Panc1 (cell line): ENCODE data around the gene RNF224. TPM values are rescaled to one million over a fixed set of nuclear protein-coding genes. Genes with fewer than 3 reads are reported as not detected.
A peak's percentile ranks its signal among the peaks of the same experiment; 100 is the strongest.

Experiments
- ATAC-seq: fragments of 200-7000 bp; cut with Tn5 transposase; 2 replicates; pipeline ENCODE4 v1.9.1; 2020; ENCODE audit warnings: mild to moderate bottlenecking, moderate library complexity
- BruUV-seq: library from RNA; stranded (reverse); fragments of 400-500 nt; replicated peaks from 2 replicates; lab custom pipeline; 2021; lab: Mats Ljungman, UMichigan
- CTCF ChIA-PET: fragments of 300-600 bp; sonication (Branson Sonifier 250); formaldehyde crosslinking; loops from one replicate; lab custom pipeline; 2022; ENCODE audit warnings: antibody characterized with exemption; lab: Charles Lee
- POLR2A ChIA-PET: fragments of 300-600 bp; sonication (Branson Sonifier 250); formaldehyde crosslinking; loops from one replicate; lab custom pipeline; 2022; ENCODE audit warnings: antibody characterized with exemption; lab: Charles Lee
- DNase-seq: peaks from one replicate; pipeline ENCODE4 v3.0.0-alpha.2; 2010; ENCODE audit warnings: low read depth, low spot score
- H3K27ac ChIP-seq: 2 replicates; pipeline ENCODE4 v1.5.1; 2011; ENCODE audit warnings: mild to moderate bottlenecking, low read length, inconsistent platforms
- H3K27me3 ChIP-seq: fragments of 200-500 bp; sonication (Bioruptor generic); 2 replicates; pipeline ENCODE4 v1.6.0; 2014; ENCODE audit warnings: low read length, inconsistent platforms; ENCODE audit not compliant: control insufficient read depth, insufficient read depth
- H3K36me3 ChIP-seq: fragments of 200-500 bp; sonication (Bioruptor generic); 2 replicates; pipeline ENCODE4 v1.5.1; 2014; ENCODE audit warnings: inconsistent platforms, mild to moderate bottlenecking, low read length, moderate library complexity; ENCODE audit not compliant: control insufficient read depth, insufficient read depth
- H3K4me1 ChIP-seq: 2 replicates; pipeline ENCODE4 v1.5.1; 2011; ENCODE audit warnings: inconsistent platforms, mild to moderate bottlenecking, low read length, moderate library complexity; ENCODE audit not compliant: control insufficient read depth, insufficient read depth
- H3K4me3 ChIP-seq, 2 experiments: 2 replicates each; pipeline ENCODE4 v1.5.1; 2011 to 2012; ENCODE audit warnings: low read depth in 2 of 2, low read length in 2 of 2, mild to moderate bottlenecking in 2 of 2, inconsistent platforms in 1 of 2, moderate library complexity in 1 of 2
- H3K9me3 ChIP-seq: fragments of 200-500 bp; sonication (Bioruptor generic); 2 replicates; pipeline ENCODE4 v1.5.1; 2014; ENCODE audit warnings: low read depth, mild to moderate bottlenecking, inconsistent platforms, low read length, moderate library complexity; ENCODE audit not compliant: control insufficient read depth, insufficient read depth
- POLR2AphosphoS5 ChIP-seq: IDR thresholded peaks from 2 replicates; pipeline ENCODE4 v1.6.1; 2012; ENCODE audit warnings: mild to moderate bottlenecking, low read depth, low read length, moderate library complexity
- REST ChIP-seq, 2 experiments: IDR thresholded peaks; 2 replicates each; pipeline ENCODE4 v1.6.1; 2011 to 2012; ENCODE audit warnings: low read depth in 2 of 2, control low read depth in 1 of 2, low read length in 1 of 2, mild to moderate bottlenecking in 1 of 2, moderate library complexity in 1 of 2; ENCODE audit not compliant: insufficient read depth in 1 of 2
- SIN3A ChIP-seq: IDR thresholded peaks from 2 replicates; pipeline ENCODE4 v1.6.1; 2012; ENCODE audit warnings: low read depth, mild to moderate bottlenecking, low read length, moderate library complexity, borderline replicate concordance; ENCODE audit not compliant: insufficient read depth
- TCF7L2 ChIP-seq: IDR thresholded peaks from 2 replicates; pipeline ENCODE4 v1.6.1; 2011; ENCODE audit warnings: mild to moderate bottlenecking, low read depth, low read length, inconsistent platforms
- in situ Hi-C: cut with HindIII; loops from 2 replicates; pipeline ENCODE4 v1.10.0; 2016; ENCODE audit warnings: low sequenced_read_pairs, low pct_unique_long_range_greater_than_20kb
- intact Hi-C: fragments of 100-400 bp; cut with micrococcal nuclease; formaldehyde crosslinking; loops from one replicate; pipeline ENCODE4 v1.10.0; 2022; ENCODE audit not compliant: unreplicated experiment
- total RNA-seq: library from RNA; stranded (reverse); gene quantifications from one replicate; pipeline ENCODE4 v1.2.1, GENCODE V29; 2021; ENCODE audit not compliant: unreplicated experiment
- TF ChIP-seq, protein P1 (sequence below): fragments of 450-650 bp; IDR thresholded peaks from 2 replicates; pipeline ENCODE4 v1.5.1; 2017; ENCODE audit warnings: mild to moderate bottlenecking

Gene RNF224
- total RNA-seq, 1 experiment from 2014 or later = 0.15 TPM

- Histone ChIP-seq H3K27me3 (no peaks in the 10 kb centered on the region), H3K36me3 (no peaks in the 10 kb centered on the region; the same call in 1 of the 2 replicates), H3K4me1 (peaks cover 16% of the 10 kb centered on the region), H3K27ac (peak overlapping the region; percentile 77), H3K9me3 (no peaks in the 10 kb centered on the region), H3K4me3 (peak overlapping the region; percentile 58 to 72)
- ChIA-PET CTCF (no interaction called here), POLR2A (interaction anchor here (0.6 to 1.6 kb wide), 3 partner anchors 11 to 97 kb away, joined by 4 to 17 read pairs (median 4); no protein-coding TSS in a partner anchor)
- DNase-seq = no peak
- intact Hi-C loops (no loop called here), in situ Hi-C loops (no loop called here)
- no TSS peak for BruUV-seq
- peak; percentile 14; the same call in 1 of the 2 replicates for ATAC-seq
- TF ChIP-seq TCF7L2 (no peak), REST (IDR thresholded peaks at IDR 0.05; ENCODE audit: insufficient read depth in 1 of 2, low read depth in 2 of 2, low read length in 1 of 2) (no peak), POLR2AphosphoS5 (no peak), SIN3A (no peak)
- TF ChIP-seq, protein P1, sequence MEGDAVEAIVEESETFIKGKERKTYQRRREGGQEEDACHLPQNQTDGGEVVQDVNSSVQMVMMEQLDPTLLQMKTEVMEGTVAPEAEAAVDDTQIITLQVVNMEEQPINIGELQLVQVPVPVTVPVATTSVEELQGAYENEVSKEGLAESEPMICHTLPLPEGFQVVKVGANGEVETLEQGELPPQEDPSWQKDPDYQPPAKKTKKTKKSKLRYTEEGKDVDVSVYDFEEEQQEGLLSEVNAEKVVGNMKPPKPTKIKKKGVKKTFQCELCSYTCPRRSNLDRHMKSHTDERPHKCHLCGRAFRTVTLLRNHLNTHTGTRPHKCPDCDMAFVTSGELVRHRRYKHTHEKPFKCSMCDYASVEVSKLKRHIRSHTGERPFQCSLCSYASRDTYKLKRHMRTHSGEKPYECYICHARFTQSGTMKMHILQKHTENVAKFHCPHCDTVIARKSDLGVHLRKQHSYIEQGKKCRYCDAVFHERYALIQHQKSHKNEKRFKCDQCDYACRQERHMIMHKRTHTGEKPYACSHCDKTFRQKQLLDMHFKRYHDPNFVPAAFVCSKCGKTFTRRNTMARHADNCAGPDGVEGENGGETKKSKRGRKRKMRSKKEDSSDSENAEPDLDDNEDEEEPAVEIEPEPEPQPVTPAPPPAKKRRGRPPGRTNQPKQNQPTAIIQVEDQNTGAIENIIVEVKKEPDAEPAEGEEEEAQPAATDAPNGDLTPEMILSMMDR = no peak
These were observed 26.7 kb downstream of the RNF224 start for GRCh38 chr9:137253717-137254623.

DNA sequence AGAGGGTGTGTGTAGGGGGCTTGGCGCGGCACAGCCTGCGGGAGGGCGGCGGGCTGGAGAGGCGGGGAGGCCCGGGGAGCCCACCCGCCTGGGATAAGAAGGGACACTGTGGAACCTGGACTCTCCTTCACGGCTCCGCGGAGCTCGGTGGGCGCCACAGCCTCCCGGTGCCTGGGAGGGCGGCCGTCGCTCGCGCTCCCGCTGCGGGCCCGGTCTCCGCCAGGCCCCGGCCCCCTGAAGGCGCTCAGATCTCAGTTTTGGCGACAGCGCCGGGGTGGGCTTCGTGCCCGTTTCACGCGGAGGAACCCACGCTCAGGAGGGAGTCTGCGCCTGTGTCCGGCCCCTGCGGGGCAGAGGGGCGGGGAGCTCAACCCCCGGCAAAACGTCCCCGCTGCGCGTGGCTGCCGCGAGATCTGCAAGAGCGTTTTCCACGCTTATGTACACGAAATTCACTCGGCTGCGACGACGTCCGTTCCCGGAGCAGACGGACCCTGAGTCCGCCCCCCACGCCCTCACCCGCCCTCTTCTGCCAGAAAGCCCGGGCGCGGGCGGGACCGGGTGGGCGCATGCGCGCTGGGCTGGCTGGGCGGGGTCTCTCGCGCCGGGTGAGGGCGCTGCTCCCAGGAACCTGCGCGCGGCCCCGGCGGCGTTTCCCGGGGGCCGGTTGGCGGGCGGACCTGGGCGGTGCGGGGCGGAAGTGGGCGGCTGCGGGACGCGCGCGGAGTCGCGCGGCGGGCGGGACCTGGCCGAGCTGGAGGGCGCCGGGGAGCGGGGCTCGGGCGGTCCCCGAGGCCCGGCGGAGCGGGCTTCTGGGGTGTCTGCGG lies 27.5 kb downstream of the RNF224 start, which contains the start of gene NELFB:
NELFB (plus strand) TSS at position 704 of the 824 bp plus-strand sequence.
- ChIA-PET CTCF (no interaction called here), POLR2A (interaction anchor here (0.6 to 1.6 kb wide), 2 partner anchors 12 to 14 kb away, joined by 4 read pairs; no protein-coding TSS in a partner anchor)
- Histone ChIP-seq H3K4me3 (peak within 1 kb of the TSS; percentile 72 to 78), H3K4me1 (peaks cover 16% of the 10 kb centered on the region), H3K27me3 (no peaks in the 10 kb centered on the region), H3K27ac (peak within 1 kb of the TSS; percentile 82), H3K9me3 (no peaks in the 10 kb centered on the region), H3K36me3 (peaks cover 3% of the 10 kb centered on the region; the same call in 1 of the 2 replicates)
- intact Hi-C loops (no loop called here), in situ Hi-C loops (no loop called here)
- ATAC-seq (peak; percentile 91), DNase-seq (no peak)
- no TSS peak for BruUV-seq
- TF ChIP-seq SIN3A (peak; percentile 54; the same call in 1 of the 2 replicates), TCF7L2 (no peak)
